ENCODE results near the gene NEU4. TPM values are rescaled to one million over a fixed set of nuclear protein-coding genes. Genes with fewer than 3 reads are reported as not detected.

Gene NEU4
- total and polyA plus RNA-seq, 9 of the 15 experiments (the other 6 are each of a cell fraction or from before 2014, with no cell fraction given), result 0.01 to 0.40 TPM; not detected in 7

DNA sequence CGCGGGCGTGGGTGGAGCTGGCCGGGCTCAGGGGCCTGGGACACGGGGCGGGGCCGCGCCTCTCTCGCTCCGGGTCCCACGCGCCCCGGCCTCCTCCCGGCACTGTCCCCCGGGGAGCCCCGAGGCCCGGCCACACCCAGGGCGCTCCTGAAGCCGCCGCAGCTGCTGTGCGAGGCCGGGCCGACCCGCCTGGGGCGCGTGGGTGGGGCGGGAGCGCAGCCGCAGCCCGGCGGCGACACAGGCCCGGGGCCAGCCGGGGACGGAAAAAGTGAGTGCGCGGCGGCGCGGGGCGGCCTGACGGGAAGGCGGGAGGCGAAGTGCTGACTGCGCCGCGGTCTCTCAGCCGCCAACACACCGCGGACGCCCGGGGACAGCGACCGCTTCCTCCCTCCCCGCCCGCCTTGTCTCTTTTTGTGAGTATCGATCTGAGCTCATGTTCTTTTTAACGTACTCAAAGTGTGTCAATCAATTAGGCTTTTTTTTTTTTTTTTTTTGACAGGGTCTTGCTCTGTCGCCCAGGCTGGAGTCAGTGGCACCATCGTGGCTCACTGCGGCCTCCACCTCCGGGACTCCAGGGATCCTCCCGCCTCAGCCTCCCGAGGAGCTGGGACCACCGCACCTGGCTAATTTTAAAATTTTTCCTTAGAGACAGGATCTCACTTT, 35.2 kb downstream of the NEU4 start (continued):
- TF ChIP-seq POLR3A (IDR thresholded peaks at IDR 0.05; ENCODE audit: borderline replicate concordance, extremely low read depth, insufficient read depth, insufficient read length), result no peak
- TF ChIP-seq, protein P1, sequence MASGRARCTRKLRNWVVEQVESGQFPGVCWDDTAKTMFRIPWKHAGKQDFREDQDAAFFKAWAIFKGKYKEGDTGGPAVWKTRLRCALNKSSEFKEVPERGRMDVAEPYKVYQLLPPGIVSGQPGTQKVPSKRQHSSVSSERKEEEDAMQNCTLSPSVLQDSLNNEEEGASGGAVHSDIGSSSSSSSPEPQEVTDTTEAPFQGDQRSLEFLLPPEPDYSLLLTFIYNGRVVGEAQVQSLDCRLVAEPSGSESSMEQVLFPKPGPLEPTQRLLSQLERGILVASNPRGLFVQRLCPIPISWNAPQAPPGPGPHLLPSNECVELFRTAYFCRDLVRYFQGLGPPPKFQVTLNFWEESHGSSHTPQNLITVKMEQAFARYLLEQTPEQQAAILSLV (tag; IDR thresholded peaks at IDR 0.05), result no peak
- TF ChIP-seq NR2F6 (CRISPR knock-in tag; IDR thresholded peaks at IDR 0.05), result no peak
- TF ChIP-seq, protein P2, sequence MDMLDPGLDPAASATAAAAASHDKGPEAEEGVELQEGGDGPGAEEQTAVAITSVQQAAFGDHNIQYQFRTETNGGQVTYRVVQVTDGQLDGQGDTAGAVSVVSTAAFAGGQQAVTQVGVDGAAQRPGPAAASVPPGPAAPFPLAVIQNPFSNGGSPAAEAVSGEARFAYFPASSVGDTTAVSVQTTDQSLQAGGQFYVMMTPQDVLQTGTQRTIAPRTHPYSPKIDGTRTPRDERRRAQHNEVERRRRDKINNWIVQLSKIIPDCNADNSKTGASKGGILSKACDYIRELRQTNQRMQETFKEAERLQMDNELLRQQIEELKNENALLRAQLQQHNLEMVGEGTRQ (CRISPR knock-in tag; IDR thresholded peaks at IDR 0.05), result no peak
- TF ChIP-seq, protein P3, sequence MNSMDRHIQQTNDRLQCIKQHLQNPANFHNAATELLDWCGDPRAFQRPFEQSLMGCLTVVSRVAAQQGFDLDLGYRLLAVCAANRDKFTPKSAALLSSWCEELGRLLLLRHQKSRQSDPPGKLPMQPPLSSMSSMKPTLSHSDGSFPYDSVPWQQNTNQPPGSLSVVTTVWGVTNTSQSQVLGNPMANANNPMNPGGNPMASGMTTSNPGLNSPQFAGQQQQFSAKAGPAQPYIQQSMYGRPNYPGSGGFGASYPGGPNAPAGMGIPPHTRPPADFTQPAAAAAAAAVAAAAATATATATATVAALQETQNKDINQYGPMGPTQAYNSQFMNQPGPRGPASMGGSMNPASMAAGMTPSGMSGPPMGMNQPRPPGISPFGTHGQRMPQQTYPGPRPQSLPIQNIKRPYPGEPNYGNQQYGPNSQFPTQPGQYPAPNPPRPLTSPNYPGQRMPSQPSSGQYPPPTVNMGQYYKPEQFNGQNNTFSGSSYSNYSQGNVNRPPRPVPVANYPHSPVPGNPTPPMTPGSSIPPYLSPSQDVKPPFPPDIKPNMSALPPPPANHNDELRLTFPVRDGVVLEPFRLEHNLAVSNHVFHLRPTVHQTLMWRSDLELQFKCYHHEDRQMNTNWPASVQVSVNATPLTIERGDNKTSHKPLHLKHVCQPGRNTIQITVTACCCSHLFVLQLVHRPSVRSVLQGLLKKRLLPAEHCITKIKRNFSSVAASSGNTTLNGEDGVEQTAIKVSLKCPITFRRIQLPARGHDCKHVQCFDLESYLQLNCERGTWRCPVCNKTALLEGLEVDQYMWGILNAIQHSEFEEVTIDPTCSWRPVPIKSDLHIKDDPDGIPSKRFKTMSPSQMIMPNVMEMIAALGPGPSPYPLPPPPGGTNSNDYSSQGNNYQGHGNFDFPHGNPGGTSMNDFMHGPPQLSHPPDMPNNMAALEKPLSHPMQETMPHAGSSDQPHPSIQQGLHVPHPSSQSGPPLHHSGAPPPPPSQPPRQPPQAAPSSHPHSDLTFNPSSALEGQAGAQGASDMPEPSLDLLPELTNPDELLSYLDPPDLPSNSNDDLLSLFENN (IDR thresholded peaks at IDR 0.05; ENCODE audit: low read depth in 2 of 2, low read length in 2 of 2), result no peak
- TF ChIP-seq BCOR (IDR thresholded peaks at IDR 0.05), result peak; percentile 44; the same call in 1 of the 2 replicates
- TF ChIP-seq TAF15 (IDR thresholded peaks at IDR 0.05; ENCODE audit: low read depth, low read length), result no peak
- no peak for TF ChIP-seq ARHGAP35 (IDR thresholded peaks at IDR 0.05; ENCODE audit: partially characterized antibody)
- no peak for TF ChIP-seq MAFG (tag; conservative IDR thresholded peaks at IDR 0.05)
- TF ChIP-seq, protein P4, sequence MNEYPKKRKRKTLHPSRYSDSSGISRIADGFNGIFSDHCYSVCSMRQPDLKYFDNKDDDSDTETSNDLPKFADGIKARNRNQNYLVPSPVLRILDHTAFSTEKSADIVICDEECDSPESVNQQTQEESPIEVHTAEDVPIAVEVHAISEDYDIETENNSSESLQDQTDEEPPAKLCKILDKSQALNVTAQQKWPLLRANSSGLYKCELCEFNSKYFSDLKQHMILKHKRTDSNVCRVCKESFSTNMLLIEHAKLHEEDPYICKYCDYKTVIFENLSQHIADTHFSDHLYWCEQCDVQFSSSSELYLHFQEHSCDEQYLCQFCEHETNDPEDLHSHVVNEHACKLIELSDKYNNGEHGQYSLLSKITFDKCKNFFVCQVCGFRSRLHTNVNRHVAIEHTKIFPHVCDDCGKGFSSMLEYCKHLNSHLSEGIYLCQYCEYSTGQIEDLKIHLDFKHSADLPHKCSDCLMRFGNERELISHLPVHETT (CRISPR knock-in tag; conservative IDR thresholded peaks at IDR 0.05 in 1 of 2, IDR thresholded peaks at IDR 0.05 in 1 of 2), result peak in 1 of 2 experiments; percentile 69; a peak in 1 of 4 replicates
- no peak for TF ChIP-seq ZNF79 (CRISPR knock-in tag; IDR thresholded peaks at IDR 0.05; ENCODE audit: low read depth)
- no peak for TF ChIP-seq FOS (IDR thresholded peaks at IDR 0.05; ENCODE audit: extremely low read depth, insufficient read length)
- TF ChIP-seq SNIP1 (IDR thresholded peaks at IDR 0.05; ENCODE audit: low read depth), result no peak
- TF ChIP-seq, protein P5, sequence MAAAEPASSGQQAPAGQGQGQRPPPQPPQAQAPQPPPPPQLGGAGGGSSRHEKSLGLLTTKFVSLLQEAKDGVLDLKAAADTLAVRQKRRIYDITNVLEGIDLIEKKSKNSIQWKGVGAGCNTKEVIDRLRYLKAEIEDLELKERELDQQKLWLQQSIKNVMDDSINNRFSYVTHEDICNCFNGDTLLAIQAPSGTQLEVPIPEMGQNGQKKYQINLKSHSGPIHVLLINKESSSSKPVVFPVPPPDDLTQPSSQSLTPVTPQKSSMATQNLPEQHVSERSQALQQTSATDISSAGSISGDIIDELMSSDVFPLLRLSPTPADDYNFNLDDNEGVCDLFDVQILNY (CRISPR knock-in tag; IDR thresholded peaks at IDR 0.05), result no peak
- TF ChIP-seq NELFE (IDR thresholded peaks at IDR 0.05; ENCODE audit: insufficient read depth, insufficient read length), result no peak
- TF ChIP-seq, protein P6, sequence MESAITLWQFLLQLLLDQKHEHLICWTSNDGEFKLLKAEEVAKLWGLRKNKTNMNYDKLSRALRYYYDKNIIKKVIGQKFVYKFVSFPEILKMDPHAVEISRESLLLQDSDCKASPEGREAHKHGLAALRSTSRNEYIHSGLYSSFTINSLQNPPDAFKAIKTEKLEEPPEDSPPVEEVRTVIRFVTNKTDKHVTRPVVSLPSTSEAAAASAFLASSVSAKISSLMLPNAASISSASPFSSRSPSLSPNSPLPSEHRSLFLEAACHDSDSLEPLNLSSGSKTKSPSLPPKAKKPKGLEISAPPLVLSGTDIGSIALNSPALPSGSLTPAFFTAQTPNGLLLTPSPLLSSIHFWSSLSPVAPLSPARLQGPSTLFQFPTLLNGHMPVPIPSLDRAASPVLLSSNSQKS (CRISPR knock-in tag; IDR thresholded peaks at IDR 0.05), result no peak

Data from K562 (cell line).